Kidney (tissue), 14 donors: ENCODE results near the gene RNU6-7. TPM values are rescaled to one million over a fixed set of nuclear protein-coding genes. Genes with fewer than 3 reads are reported as not detected.

ENCODE experiments used
- DNase-seq, 5 donors: peaks; one replicate each; pipeline ENCODE4 v3.0.0-alpha.2; 2013 to 2020
- FAIRE-seq: peaks from 2 replicates; lab custom pipeline; 2012; peaks lifted over from hg19 to GRCh38; lab: Jason Lieb, UNC
- H3K27ac ChIP-seq, 2 donors: one replicate each; pipeline ENCODE4 v1.7.0; 2013; ENCODE audit warnings: low read depth in 2 of 2, low read length in 2 of 2, inconsistent platforms in 1 of 2
- H3K27me3 ChIP-seq: one replicate; pipeline ENCODE4 v1.7.1; 2013; ENCODE audit warnings: low read length, inconsistent platforms; ENCODE audit not compliant: control insufficient read depth, insufficient read depth
- H3K36me3 ChIP-seq, 3 donors: one replicate each; pipeline versions ENCODE4 v1.7.0 to v1.7.1; 2013; ENCODE audit warnings: low read length in 3 of 3, control low read depth in 1 of 3, inconsistent platforms in 1 of 3; ENCODE audit not compliant: insufficient read depth in 3 of 3, control insufficient read depth in 2 of 3
- H3K4me1 ChIP-seq, 3 donors: one replicate each; pipeline versions ENCODE4 v1.7.0 to v1.7.1; 2013; ENCODE audit warnings: low read length in 3 of 3, inconsistent platforms in 1 of 3, low read depth in 1 of 3; ENCODE audit not compliant: control insufficient read depth in 2 of 3, insufficient read depth in 2 of 3
- H3K4me3 ChIP-seq, 3 donors: one replicate each; pipeline versions ENCODE4 v1.7.0 to v1.8.1; 2013; ENCODE audit warnings: low read length in 3 of 3, control low read depth in 1 of 3, inconsistent platforms in 1 of 3
- H3K9ac ChIP-seq, 3 donors: one replicate each; pipeline versions ENCODE4 v1.7.0 to v1.7.1; 2013; ENCODE audit warnings: low read length in 3 of 3, control low read depth in 1 of 3, inconsistent platforms in 1 of 3
- H3K9me3 ChIP-seq, 3 donors: one replicate each; pipeline versions ENCODE4 v1.7.0 to v1.7.1; 2013; ENCODE audit warnings: low read length in 3 of 3, control low read depth in 1 of 3, inconsistent platforms in 1 of 3; ENCODE audit not compliant: control insufficient read depth in 2 of 3, insufficient read depth in 1 of 3
- intact Hi-C: fragments of 100-400 bp; cut with DNase I; formaldehyde crosslinking; loops from one replicate; pipeline ENCODE4 v1.11.1; 2022
- polyA plus RNA-seq: library from polyadenylated mRNA; stranded (reverse); fragments of 350-450 nt; fragmentation: Illumina TruSeq; extraction: RNeasy Lipid Tissue Mini Kit (QIAGEN cat#74804); gene quantifications from one replicate; pipeline ENCODE4 v1.2.3, GENCODE V29; 2014; ENCODE audit warnings: low read depth, low replicate concordance; ENCODE audit not compliant: insufficient read depth
- total RNA-seq: library from RNA; stranded (reverse); fragmentation: NEBNext Ultra II Directional; extraction: Animal tissue kit (Norgen Biotek cat#: 25700); gene quantifications from one replicate; pipeline ENCODE4 v1.2.1, GENCODE V29; 2021
- TF ChIP-seq, protein P1 (sequence below): IDR thresholded peaks from 3 replicates; pipeline ENCODE4 v1.5.1; 2012; ENCODE audit warnings: mild to moderate bottlenecking, moderate library complexity, borderline replicate concordance; ENCODE audit not compliant: insufficient read depth; ENCODE audit errors: extremely low read depth
- donor health status: control.
- donor health status: control.
- donor health status: control.
- donor health status: control.
- donor health status: control.
- donor health status: DM: yes; HTN: yes; CAD: no.
- donor health status: Normal renal cell carcinoma (clear cell type).

RNU6-7 gene
- total and polyA plus RNA-seq, 2 donors from 2014 or later, result not detected

DNA sequence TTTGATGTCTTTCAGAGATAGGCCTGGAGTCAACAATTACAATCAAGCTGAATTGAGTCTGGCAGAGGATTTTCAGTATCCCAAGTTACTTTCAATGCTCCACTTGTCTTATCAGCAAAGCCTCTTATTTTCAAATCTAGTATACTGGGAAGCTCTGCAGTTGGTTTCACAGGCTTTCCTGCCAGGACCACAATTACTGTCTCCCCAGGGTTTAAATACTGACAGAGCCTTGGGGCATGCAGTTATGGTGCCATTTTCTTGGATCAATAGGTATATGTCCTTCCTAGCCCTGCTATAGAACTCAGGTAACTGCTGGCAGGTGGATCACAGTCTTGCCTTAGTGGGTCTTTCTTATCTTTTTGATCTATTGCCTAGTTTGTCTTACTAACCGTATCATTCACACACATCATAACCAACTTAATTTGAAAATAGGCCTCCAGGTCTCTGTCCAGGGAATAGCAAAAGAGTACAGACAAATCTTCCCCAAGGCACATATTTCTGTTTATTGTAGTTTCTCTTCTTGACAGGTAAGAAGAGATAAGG lies 23.6 kb downstream of the RNU6-7 start:
- H3K36me3 ChIP-seq, result no peaks in the 10 kb centered on the region
- TF ChIP-seq, protein P1, sequence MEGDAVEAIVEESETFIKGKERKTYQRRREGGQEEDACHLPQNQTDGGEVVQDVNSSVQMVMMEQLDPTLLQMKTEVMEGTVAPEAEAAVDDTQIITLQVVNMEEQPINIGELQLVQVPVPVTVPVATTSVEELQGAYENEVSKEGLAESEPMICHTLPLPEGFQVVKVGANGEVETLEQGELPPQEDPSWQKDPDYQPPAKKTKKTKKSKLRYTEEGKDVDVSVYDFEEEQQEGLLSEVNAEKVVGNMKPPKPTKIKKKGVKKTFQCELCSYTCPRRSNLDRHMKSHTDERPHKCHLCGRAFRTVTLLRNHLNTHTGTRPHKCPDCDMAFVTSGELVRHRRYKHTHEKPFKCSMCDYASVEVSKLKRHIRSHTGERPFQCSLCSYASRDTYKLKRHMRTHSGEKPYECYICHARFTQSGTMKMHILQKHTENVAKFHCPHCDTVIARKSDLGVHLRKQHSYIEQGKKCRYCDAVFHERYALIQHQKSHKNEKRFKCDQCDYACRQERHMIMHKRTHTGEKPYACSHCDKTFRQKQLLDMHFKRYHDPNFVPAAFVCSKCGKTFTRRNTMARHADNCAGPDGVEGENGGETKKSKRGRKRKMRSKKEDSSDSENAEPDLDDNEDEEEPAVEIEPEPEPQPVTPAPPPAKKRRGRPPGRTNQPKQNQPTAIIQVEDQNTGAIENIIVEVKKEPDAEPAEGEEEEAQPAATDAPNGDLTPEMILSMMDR, result no peak
- FAIRE-seq, result no peak
- peaks cover 0 to 2% (median 0%) of the 10 kb centered on the region in 3 donors for H3K4me1 ChIP-seq
- H3K27ac ChIP-seq, result no peak overlapping the region
- H3K9me3 ChIP-seq, result no peaks in the 10 kb centered on the region
- no peaks in the 10 kb centered on the region for H3K27me3 ChIP-seq
- intact Hi-C loops, result no loop called here
- no peak overlapping the region for H3K9ac ChIP-seq
- no peak overlapping the region for H3K4me3 ChIP-seq
- DNase-seq, result no peak

GRCh38 chr14:32226056-32226455 lies 24.2 kb downstream of the RNU6-7 start:
- Histone ChIP-seq H3K27ac (no peak overlapping the region), H3K9me3 (no peaks in the 10 kb centered on the region), H3K27me3 (no peaks in the 10 kb centered on the region), H3K4me3 (no peak overlapping the region), H3K9ac (no peak overlapping the region), H3K4me1 (peaks cover 0 to 4% (median 0%) of the 10 kb centered on the region in 3 donors), H3K36me3 (no peaks in the 10 kb centered on the region)
- TF ChIP-seq, protein P1, result no peak
- DNase-seq, result no peak
- no peak for FAIRE-seq
- intact Hi-C loops, result no loop called here

GRCh38 chr14:32230181-32230580 lies 28.3 kb downstream of the RNU6-7 start:
- peaks cover 0 to 4% (median 0%) of the 10 kb centered on the region in 3 donors for H3K4me1 ChIP-seq
- no peak overlapping the region for H3K27ac ChIP-seq
- TF ChIP-seq, protein P1, result no peak
- intact Hi-C loops, result no loop called here
- H3K27me3 ChIP-seq, result no peaks in the 10 kb centered on the region
- no peak overlapping the region for H3K9ac ChIP-seq
- H3K36me3 ChIP-seq, result no peaks in the 10 kb centered on the region
- H3K4me3 ChIP-seq, result no peak overlapping the region
- DNase-seq, result no peak
- H3K9me3 ChIP-seq, result no peaks in the 10 kb centered on the region
- FAIRE-seq, result no peak
